ENCODE data around the gene MFN2. TPM values are rescaled to one million over a fixed set of nuclear protein-coding genes. Genes with fewer than 3 reads are reported as not detected.
A peak's percentile ranks its signal among the peaks of the same experiment; 100 is the strongest.

The MFN2 gene
- total and polyA plus RNA-seq, 9 of the 15 experiments (the other 6 are each of a cell fraction or from before 2014, with no cell fraction given): 10.5 to 158 (median 87.1) TPM

- TF ChIP-seq ZNF592 (IDR thresholded peaks at IDR 0.05) (no peak), SIN3A (IDR thresholded peaks at IDR 0.05; ENCODE audit: borderline replicate concordance in 2 of 2, control insufficient read depth in 1 of 2, low read depth in 2 of 2, low read length in 2 of 2) (no peak), MLX (CRISPR knock-in tag; conservative IDR thresholded peaks at IDR 0.05) (no peak), ZNF764 (CRISPR knock-in tag; IDR thresholded peaks at IDR 0.05; ENCODE audit: low read depth) (no peak), ZNF316 (IDR thresholded peaks at IDR 0.05) (no peak), JUND (IDR thresholded peaks at IDR 0.05; ENCODE audit: borderline replicate concordance, low read depth, low read length) (peak; percentile 55; the same call in 1 of the 2 replicates), JUND (tag; IDR thresholded peaks at IDR 0.05; ENCODE audit: borderline replicate concordance, low read depth, low read length) (no peak), ATF6 (CRISPR knock-in tag; IDR thresholded peaks at IDR 0.05) (no peak), KDM1A (IDR thresholded peaks at IDR 0.05) (peak; percentile 73 to 80; a peak in 3 of 4 replicates), FOSL1 (tag; conservative IDR thresholded peaks at IDR 0.05) (peak; percentile 55), RCOR1 (IDR thresholded peaks at IDR 0.05; ENCODE audit: borderline replicate concordance in 1 of 2, low read depth in 2 of 2, low read length in 2 of 2) (peak in 1 of 2 experiments; percentile 27; a peak in 1 of 4 replicates), CCAR2 (IDR thresholded peaks at IDR 0.05; ENCODE audit: low read depth, low read length) (no peak)
Observed at GRCh38 chr1:12056331-12056841, 76.1 kb downstream of the MFN2 start (continued).
